Gastroesophageal sphincter (tissue), 4 donors: Measurements from ENCODE around the gene YPEL4. TPM values are rescaled to one million over a fixed set of nuclear protein-coding genes. Genes with fewer than 3 reads are reported as not detected.

Source experiments
- ATAC-seq: fragments of 150-250 bp; one replicate; pipeline ENCODE4 v1.9.1; 2016; ENCODE audit warnings: mild to moderate bottlenecking, moderate library complexity
- H3K27ac ChIP-seq, 4 donors: fragments of 200-600 bp; sonication (generic) in 3 of 4; 1 replicate in 3 of 4; 2 replicates in 1 of 4; pipeline ENCODE4 v1.5.1; 2016 to 2019
- H3K27me3 ChIP-seq: fragments of 200-600 bp; sonication (generic); one replicate; pipeline ENCODE4 v1.5.1; 2019
- H3K36me3 ChIP-seq, 2 donors: fragments of 200-600 bp; sonication (generic); one replicate each; pipeline ENCODE4 v1.5.1; 2019; ENCODE audit warnings: control low read depth in 1 of 2
- H3K4me1 ChIP-seq, 3 donors: fragments of 200-600 bp; sonication (generic); 1 replicate in 2 of 3; 2 replicates in 1 of 3; pipeline ENCODE4 v1.5.1; 2016 to 2019; ENCODE audit warnings: control low read depth in 2 of 3
- H3K4me3 ChIP-seq, 2 donors: fragments of 200-600 bp; sonication (generic); one replicate each; pipeline ENCODE4 v1.5.1; 2019; ENCODE audit warnings: mild to moderate bottlenecking in 1 of 2, moderate library complexity in 1 of 2
- H3K9me3 ChIP-seq, 3 donors: fragments of 200-600 bp; sonication (generic); one replicate each; pipeline ENCODE4 v1.5.1; 2017 to 2019; ENCODE audit warnings: control low read depth in 2 of 3
- EP300 ChIP-seq: sonication (generic); formaldehyde crosslinking; IDR thresholded peaks from one replicate; pipeline ENCODE4 v1.6.1; 2017; ENCODE audit warnings: antibody characterized with exemption, mild to moderate bottlenecking
- POLR2A ChIP-seq, 2 donors: fragments of 450-650 bp; IDR thresholded peaks; one replicate each; pipeline ENCODE4 v1.6.1; 2017; ENCODE audit warnings: antibody characterized with exemption in 2 of 2, mild to moderate bottlenecking in 2 of 2, moderate library complexity in 1 of 2
- POLR2AphosphoS5 ChIP-seq: sonication (generic); formaldehyde crosslinking; IDR thresholded peaks from one replicate; pipeline ENCODE4 v1.6.1; 2017; ENCODE audit warnings: antibody characterized with exemption
- WGBS, 2 donors: methylation state at CpG; one replicate each; pipeline ENCODE4 v1.1.5; 2018; ENCODE audit warnings: low coverage in 1 of 2; 5-methylcytosine and 5-hydroxymethylcytosine counted together
- total RNA-seq, 4 donors: library from RNA; depleted of rRNA; stranded (reverse); fragments of >200 nt; gene quantifications; one replicate each; pipeline ENCODE4 v1.1.0, GENCODE V29; 2016
- TF ChIP-seq, protein P1 (sequence below), 4 experiments: fragments of 200-600 bp in 2 of 4; fragments of 450-650 bp in 2 of 4; sonication (generic) in 1 of 4; IDR thresholded peaks; one replicate each; pipeline ENCODE4 v1.5.1; 2017 to 2019; ENCODE audit warnings: antibody characterized with exemption in 4 of 4, mild to moderate bottlenecking in 2 of 4, moderate library complexity in 2 of 4

Gene YPEL4
- total RNA-seq, 4 donors from 2014 or later = 1.2 to 3.3 (median 1.5) TPM

DNA sequence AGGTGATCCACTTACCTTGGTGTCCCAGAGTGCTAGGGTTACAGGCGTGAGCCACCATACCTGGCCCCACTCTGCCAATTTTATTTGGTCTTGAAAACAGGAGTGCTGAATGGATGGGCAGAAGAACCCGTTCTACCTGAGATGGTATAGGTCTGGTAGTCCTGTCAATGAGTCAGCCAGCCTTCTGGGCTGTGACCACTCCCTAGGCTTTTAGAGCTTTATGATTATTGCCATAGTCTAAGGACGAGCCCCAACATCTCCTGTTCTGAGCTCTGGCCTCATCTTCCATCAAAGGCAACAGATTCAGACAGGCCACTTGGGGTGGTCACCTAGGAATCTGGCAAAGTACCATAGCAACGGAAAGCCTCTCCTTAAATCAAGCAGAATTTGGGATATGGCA lies 29.7 kb upstream of the YPEL4 start:
- TF ChIP-seq POLR2A (IDR thresholded peaks at IDR 0.05) = no peak
- no peak for TF ChIP-seq EP300
- TF ChIP-seq POLR2AphosphoS5 = no peak
- TF ChIP-seq, protein P1, sequence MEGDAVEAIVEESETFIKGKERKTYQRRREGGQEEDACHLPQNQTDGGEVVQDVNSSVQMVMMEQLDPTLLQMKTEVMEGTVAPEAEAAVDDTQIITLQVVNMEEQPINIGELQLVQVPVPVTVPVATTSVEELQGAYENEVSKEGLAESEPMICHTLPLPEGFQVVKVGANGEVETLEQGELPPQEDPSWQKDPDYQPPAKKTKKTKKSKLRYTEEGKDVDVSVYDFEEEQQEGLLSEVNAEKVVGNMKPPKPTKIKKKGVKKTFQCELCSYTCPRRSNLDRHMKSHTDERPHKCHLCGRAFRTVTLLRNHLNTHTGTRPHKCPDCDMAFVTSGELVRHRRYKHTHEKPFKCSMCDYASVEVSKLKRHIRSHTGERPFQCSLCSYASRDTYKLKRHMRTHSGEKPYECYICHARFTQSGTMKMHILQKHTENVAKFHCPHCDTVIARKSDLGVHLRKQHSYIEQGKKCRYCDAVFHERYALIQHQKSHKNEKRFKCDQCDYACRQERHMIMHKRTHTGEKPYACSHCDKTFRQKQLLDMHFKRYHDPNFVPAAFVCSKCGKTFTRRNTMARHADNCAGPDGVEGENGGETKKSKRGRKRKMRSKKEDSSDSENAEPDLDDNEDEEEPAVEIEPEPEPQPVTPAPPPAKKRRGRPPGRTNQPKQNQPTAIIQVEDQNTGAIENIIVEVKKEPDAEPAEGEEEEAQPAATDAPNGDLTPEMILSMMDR (IDR thresholded peaks at IDR 0.05) = no peak
- WGBS, 2 donors = 100% methylated on average over 2 of the region's 4 CpGs; no CpG with 5 or more reads in 1 of the 2 donors
- H3K9me3 ChIP-seq = no peaks in the 10 kb centered on the region

DNA sequence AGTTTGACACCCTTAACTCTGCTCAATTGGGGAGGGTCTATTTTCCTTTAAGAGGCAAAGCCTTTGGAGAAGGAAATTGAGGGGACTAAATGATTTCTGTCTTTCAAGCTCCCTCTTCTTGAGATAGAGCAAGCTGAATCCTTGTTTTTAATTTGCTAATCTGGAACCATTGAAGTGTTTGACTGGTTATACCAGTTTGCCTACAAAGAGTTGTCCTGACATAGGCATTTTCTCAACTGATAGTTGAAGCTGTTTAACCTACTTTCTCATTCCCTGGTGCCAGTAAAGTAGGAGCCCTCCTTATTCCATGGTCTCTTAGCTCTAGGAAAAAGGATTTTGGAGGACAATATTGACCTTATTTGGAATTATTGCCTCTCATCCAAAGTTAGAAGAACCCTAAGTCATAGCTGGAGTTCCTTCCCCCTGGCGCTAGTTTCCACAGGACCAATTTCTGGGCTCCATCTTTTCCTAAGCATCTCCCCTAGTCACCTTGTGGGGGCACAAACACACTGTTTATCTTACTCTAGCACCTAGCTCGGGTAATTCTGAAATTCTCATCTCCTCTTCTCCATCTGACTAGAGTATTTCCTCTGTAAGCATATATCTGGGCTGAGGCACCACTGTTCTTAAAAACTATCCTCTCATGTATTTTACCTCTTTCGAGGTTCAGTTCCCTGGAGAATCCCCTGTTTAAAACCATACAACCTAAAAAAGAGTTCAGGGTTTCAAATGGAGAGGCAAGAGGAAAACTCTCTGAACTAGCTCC lies 25.6 kb upstream of the YPEL4 start:
- WGBS, 2 donors = 83 to 87% methylated on average over 3 of the region's 3 CpGs
- no peak overlapping the region for H3K27ac ChIP-seq

More for the DNA sequence above, 29.7 kb upstream of the YPEL4 start:
- Histone ChIP-seq H3K27me3 (no peaks in the 10 kb centered on the region), H3K27ac (no peak overlapping the region), H3K4me1 (peaks cover 0 to 36% (median 0%) of the 10 kb centered on the region in 3 donors), H3K36me3 (peaks cover 0 to 70% of the 10 kb centered on the region in 2 donors), H3K4me3 (no peak overlapping the region)
- ATAC-seq = no peak

DNA sequence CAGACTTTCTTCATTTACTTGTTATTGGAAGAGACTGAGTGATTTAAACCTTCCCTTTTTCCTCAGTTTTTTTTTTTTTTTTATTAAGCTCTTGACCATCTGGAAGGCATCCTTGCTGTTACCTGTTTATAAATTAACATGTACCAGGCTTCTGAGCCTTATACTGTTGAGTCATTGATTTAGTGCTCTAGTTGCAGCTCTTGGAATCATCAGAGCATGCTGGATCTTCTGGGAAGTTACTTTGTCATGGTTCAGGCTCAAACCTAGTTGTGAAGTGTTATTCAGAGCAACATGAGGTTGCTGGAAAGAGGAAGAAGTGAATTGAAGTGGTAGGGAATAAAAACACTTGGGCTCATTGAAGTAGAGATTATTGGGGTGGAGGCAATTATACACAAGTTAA lies 24.5 kb upstream of the YPEL4 start:
- Histone ChIP-seq H3K9me3 (no peaks in the 10 kb centered on the region), H3K36me3 (peaks cover 0 to 61% of the 10 kb centered on the region in 2 donors), H3K27ac (no peak overlapping the region), H3K4me3 (no peak overlapping the region), H3K4me1 (peaks cover 0 to 54% (median 10%) of the 10 kb centered on the region in 3 donors), H3K27me3 (no peaks in the 10 kb centered on the region)
- no peak for ATAC-seq
- TF ChIP-seq POLR2A (IDR thresholded peaks at IDR 0.05) = no peak
- TF ChIP-seq, protein P1 (IDR thresholded peaks at IDR 0.05) = no peak
- TF ChIP-seq EP300 = no peak
- TF ChIP-seq POLR2AphosphoS5 = no peak

More for the DNA sequence above, 25.6 kb upstream of the YPEL4 start:
- no peak overlapping the region for H3K4me3 ChIP-seq
- no peaks in the 10 kb centered on the region for H3K27me3 ChIP-seq
- H3K9me3 ChIP-seq = no peaks in the 10 kb centered on the region
- TF ChIP-seq EP300 (no peak), POLR2A (IDR thresholded peaks at IDR 0.05) (no peak), POLR2AphosphoS5 (no peak)
- TF ChIP-seq, protein P1 (IDR thresholded peaks at IDR 0.05) = no peak
- peaks cover 0 to 43% (median 0%) of the 10 kb centered on the region in 3 donors for H3K4me1 ChIP-seq
- ATAC-seq = no peak
- H3K36me3 ChIP-seq = peaks cover 0 to 61% of the 10 kb centered on the region in 2 donors

DNA sequence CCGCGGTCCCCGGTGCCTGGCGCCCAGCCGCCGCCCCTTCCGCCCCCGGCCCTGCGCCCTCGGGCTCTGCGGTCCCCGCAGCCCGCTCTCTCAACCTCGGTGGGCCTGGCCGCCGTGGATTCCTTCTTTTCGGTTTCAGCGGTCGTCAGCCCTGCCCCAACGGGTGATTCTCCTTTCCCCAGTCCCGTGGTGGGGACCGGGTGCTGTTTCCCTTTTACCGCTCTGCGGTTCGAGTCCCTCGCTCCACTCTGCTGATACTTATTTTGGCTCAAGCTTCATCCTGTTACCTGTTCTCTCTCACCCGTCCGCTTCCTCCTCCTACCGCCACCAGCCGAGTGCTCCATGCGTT lies 18.7 kb upstream of the YPEL4 start:
- 0% methylated on average over 12 to 14 of the region's 31 CpGs for WGBS, 2 donors
- H3K36me3 ChIP-seq = peaks cover 0 to 21% of the 10 kb centered on the region in 2 donors
- H3K9me3 ChIP-seq = no peaks in the 10 kb centered on the region
- peak overlapping the region; percentile 74 to 95 for H3K4me3 ChIP-seq
- no peaks in the 10 kb centered on the region for H3K27me3 ChIP-seq
- no peak for TF ChIP-seq POLR2AphosphoS5
- TF ChIP-seq POLR2A (IDR thresholded peaks at IDR 0.05) = no peak
- TF ChIP-seq, protein P1 (IDR thresholded peaks at IDR 0.05) = no peak
- no peak for TF ChIP-seq EP300
- ATAC-seq = no peak
- peak overlapping the region; percentile 92 to 95 (median 94) for H3K27ac ChIP-seq
- H3K4me1 ChIP-seq = peaks cover 0 to 47% (median 20%) of the 10 kb centered on the region in 3 donors
